Suppressor macrophage treated with lipopolysaccharide for 1 hour (primary cell): ENCODE results near the gene OSBPL9.
A peak's percentile ranks its signal among the peaks of the same experiment; 100 is the strongest.
"Not testable (repeated sequence)": the region's sequence is repeated elsewhere in the genome, so short reads cannot be mapped to it uniquely, and the experiment has no call there.

Source experiments
- DNase-seq, 3 donors: peaks; one replicate each; pipeline ENCODE4 v3.0.0-alpha.2; 2020 to 2022

OSBPL9 gene

DNA sequence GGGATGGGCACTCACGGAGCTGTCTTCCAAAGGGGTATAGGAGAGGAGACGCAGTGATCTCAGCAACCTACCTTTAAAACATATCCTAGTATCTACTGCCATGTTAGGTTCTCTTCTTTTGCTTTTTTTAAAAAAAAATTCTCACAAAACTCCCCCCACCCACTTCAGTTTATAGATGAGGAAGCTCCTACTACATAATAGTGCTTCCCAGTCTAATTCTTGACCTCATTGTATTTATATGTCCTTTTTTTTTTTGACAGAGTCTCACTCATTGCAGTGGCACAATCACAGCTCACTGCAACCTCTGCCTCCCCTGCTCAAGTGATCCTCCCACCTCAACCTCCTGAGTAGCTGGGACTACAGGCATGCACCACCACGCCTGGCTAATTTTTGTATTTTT lies 99.9 kb downstream of the OSBPL9 start:
- DNase-seq, result peak; percentile 24 to 56 (median 51)

DNA sequence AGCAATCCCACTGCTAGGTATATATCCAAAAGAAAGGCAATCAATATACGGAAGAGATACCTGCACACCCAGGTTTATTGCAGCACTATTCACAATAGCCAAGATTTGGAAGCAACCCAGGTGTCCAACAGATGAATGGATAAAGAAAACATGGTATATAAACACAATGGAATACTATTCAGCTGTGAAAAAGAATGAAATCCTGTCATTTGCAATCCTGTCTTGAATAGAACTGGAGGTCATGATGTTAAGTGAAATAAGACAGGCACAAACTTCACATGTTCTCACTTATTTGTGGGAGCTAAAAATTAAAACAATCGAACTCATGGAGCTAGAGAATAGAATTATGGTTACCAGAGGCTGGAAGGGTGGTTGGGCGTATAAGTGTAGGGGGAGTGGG lies 101.0 kb downstream of the OSBPL9 start:
- DNase-seq, result no peak

DNA sequence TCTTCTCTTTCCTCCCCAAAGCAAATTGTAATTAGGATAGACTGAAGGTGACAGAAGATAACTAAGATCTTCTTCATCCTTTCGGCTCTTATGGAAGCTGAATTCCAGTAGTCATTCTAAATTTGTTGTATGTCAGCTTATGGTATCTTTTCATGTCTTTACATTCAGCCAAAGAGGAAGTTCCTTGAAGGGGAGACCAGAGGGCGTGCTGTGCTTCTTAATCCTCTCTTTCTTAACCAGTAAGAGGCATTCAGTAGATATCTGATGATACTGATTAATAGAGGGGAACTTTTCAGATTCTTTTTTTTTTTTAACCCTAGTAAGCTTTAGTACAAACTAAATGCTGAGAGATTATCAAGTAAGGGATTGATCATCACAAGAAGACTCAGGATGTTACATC lies 102.3 kb downstream of the OSBPL9 start:
- DNase-seq, result peak; percentile 29 to 40 (median 31)

DNA sequence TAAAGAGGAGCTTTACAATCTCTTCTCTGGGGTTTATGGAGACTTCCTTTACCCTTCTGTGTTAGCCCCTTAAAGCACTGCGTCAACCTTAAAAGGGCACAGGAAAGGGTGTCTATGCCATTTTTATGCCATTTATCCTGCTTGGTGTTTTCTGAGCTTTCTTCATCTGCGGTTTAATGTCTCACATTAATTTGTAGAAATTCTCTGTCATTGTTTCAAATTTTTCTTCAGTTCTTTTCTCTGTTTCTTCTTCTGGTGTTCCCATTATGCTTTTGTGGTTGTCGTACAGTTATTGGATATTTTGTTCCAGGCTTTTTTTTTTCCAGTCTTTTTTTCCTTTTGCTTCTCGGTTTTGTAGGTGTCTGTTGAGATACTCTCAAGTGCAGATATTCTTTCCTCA lies 107.9 kb downstream of the OSBPL9 start:
- DNase-seq, result no peak

DNA sequence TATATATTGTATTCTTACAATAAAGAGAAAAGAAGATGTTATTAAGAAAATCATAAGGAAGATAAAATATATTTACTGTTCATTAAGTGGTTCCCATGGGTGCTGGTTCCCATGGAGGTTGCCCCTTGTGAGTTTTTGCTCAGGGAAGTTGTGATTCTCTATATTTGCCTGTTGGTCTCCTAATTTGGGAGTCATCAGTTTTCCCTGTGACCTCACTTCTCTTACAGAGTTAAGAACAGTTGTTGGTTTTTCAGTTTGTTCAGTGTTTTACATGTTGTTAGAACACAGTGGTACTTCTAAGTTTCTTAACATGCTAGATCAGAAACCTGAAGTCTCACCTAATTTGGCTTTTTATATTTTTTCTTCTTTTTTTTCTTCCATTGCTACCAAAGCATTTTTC lies 109.2 kb downstream of the OSBPL9 start:
- peak; percentile 49 to 72 (median 56) for DNase-seq

DNA sequence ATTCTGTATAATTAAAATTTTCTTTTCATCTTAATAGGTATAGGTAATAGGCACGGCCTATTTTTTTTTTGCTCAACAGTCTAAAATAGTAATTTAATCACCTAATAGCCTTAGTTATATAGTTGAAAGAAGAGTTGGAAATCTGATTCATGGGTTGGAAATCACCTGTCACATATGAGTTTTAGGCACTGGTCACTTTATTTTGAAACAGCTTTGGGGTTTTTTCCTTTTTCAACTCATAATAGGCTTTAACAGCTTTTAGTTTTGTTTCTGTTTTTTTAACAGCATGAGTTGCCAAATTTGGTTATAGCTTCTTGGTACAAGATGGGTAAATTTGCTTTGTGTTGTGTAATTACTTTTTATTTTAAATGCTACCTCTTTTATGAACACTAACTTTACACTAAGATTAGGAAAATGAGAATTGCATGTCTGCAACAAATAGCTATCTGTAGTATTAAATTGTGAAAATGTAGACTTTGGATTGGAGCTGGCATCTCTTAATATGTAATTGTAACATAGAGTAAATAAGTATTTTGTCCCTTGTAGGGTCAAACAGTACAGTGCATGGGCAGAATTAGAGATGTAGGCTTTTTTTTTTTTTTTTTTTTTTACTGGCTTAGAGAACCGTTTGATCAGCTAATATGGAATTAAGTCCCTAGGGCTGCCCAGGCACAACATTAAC lies 109.8 kb downstream of the OSBPL9 start:
- peak; percentile 69 to 96 (median 90) for DNase-seq

DNA sequence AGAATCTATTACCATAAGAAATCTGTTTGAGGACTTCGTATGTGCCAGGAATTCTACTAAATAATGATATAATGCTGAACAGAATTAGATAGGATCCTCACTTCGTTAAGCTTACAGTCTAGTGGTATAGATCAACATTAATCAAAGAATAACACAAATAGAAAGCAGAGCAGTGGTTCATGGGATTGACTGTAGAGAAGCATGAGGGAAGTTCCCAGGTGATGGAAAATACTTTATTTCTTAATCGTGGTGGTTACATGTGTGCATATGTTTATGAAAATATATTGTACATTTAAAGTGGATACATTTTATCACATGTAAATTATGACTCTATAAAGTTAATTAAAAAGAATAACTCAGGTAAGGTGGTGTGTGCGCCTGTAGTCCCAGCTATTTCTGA lies 110.5 kb downstream of the OSBPL9 start:
- peak; percentile 22 to 53 (median 45) for DNase-seq

DNA sequence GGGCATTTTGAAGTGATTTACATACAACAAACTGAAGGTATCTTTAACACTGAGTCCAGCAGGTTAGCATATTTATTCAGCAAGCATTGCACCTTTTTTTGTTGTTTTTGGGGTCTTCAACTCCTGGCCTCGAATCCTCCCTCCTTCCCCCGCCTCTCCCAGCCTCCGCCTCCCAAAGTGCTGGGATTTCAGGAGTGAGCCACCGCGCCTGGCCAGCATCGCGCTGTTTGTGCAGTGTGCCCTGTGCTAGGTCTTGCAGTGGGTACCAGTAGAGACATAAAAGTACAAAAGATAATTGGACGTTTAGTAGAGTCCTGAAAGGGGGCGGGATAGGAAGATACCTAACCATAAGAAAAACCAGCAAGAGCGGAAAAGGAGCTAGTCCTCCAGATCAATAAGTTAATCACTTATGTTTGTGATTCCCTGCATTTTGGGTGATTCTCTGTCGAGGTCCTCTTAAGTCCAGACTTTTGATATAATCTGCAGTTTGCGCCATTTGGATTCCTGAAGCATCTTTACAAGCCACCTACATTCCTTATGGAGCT lies 111.8 kb downstream of the OSBPL9 start:
- DNase-seq, result no peak

DNA sequence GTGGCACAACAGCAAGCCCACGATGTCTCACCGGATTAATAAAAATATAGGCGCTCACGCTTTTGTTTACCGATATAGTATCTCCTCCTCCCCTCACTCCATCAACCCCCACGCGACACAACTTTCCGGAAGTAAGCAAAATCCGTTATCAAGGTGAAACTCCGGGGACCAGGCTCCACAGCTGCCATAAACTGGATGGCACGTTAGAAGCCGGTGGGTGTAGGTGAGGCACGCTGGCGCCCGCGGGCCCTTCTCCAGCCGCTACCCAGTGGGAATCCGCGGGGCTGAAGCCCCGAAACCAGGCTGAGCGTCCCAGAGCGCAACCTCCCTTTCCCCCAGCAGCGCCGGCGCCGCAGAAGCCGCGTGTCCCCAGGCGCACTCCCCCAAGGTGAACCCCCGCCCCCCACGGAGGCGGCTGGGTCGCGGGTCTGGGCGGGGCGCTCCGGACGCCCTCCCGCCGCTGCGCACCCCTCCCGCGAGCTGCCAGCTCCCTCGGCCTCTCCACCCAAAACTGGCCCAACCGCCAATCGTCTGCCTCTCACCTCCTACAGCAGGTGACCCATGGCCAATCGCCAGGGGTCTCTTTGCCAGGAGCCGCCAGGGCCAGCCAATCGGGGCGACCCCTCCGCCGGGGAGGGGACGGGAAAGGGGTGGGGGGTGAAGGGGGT lies 112.4 kb downstream of the OSBPL9 start:
- peak; percentile 89 to 94 (median 93) for DNase-seq

DNA sequence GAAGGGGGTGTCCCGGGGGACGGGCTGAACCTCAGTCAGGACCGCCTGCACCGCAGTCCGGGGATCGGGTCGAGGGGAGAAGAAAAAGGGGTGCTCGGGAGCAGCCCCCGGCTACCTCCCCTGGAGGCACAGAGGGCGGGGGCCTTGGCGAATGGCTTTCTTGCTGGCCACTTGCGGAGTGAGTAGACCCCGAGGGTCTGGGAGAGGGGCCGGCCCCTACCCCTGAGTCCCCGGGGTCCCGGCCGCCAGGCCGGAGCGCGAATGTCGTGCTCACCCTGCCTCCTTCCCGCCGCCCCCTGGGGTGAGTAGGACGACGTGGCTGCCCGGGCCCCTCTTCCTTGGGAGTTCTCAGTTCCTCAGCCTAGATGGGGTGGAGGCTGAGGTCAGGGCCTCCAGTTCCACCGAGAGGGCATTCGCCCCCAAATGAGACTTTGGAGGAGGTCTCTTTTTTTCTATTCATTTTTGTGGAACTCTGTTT lies 113.0 kb downstream of the OSBPL9 start:
- DNase-seq, result peak; percentile 47 to 66 (median 47)

DNA sequence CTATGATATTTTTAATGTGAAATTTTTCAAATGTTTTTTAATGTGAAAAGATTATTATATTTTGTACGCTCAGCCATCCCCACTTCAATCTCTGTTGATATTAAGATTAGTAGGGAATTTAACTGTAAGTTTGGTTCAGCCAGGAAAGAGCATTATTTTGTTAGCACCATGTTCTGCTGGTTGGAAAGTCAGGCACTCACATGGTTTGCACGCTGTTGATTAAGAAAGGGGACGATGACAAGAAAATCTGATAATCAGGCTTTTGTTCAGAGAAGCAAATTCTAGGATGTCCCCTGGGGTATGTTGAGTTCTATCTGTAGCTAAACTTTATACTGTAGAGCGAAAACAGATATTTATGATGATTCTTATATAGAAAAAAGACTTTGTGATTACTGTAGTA lies 115.1 kb downstream of the OSBPL9 start:
- no peak for DNase-seq

DNA sequence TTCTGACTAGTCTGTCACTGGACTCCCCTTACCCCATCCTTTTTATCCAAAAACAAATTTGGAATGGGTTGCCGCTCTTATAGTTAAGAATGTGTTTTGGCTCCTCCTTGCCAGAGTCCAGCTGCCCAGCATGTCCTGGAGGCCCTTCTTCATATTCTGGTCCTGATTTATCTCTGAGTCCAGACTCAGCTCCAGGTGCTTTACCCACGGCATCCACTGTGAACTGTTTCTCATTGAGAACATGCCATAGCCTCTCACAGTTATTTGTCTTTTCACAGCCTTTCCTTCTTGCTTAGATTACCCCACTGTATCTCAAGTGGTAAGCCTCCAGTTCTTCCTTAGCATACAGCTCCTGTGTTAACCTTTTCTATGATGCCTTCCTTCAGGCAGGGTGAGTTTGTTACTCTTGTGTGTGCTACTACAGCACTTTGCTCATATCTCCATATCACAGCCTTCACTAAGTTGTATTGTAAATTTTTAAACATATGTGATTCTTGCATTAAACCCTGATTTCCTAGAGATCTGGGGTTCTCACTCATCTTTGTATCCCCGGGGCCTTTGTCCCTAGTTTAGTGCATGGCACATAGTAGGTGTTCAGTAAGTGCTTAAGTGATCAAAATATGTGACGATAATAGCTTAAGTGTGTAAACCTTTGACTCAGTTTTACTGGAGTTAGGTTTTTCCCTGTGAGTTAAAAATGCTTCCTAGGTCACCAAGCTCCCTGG lies 116.0 kb downstream of the OSBPL9 start:
- no peak for DNase-seq

DNA sequence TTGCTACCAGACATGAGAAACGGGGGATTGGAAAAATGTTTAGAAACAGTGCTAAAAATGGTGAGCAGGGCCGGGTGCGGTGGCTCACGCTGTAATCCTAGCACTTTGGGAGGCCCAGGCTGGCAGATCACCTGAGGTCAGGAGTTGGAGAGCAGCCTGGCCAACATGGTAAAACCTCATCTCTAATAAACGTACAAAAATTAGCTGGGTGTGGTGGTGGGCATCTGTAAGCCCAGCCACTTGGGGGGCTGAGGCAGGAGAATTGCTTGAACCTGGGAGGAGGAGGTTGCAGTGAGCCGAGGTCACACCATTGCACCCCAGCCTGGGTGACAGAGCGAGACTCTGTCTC lies 116.5 kb downstream of the OSBPL9 start:
- not testable (repeated sequence) for DNase-seq

DNA sequence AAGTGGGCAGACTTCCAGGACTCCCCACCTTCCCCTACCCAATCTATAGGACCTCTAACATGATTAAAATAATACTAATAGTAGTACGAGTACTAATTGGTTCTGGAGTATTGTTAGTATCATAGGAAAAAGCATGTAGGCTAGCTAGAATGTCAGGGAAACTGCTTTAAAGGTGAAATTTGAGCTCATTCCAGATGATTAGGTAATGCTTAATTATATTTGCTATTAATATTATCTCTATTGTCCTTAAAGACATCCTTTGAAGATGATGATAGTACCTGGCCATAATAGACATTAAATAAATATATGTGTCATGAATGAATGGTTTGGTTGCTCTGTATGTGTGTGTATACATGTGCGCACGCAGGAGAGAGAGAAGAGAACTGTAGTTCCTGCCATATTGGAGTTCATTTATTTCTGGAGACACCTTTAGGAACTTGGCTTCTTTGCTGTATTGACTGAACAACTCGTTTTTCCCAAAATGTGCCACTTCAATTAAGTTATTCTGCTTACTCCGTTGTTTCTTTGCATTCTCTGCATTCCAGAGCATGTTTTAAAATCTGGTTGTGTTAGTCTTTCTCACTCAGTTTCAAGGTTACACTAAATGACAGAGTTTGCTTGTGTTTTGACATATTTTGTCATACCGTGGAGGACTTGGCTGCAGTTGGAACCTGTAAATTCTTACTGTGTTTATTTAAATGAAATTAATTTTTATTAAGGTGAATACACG lies 117.1 kb downstream of the OSBPL9 start:
- DNase-seq, result no peak

DNA sequence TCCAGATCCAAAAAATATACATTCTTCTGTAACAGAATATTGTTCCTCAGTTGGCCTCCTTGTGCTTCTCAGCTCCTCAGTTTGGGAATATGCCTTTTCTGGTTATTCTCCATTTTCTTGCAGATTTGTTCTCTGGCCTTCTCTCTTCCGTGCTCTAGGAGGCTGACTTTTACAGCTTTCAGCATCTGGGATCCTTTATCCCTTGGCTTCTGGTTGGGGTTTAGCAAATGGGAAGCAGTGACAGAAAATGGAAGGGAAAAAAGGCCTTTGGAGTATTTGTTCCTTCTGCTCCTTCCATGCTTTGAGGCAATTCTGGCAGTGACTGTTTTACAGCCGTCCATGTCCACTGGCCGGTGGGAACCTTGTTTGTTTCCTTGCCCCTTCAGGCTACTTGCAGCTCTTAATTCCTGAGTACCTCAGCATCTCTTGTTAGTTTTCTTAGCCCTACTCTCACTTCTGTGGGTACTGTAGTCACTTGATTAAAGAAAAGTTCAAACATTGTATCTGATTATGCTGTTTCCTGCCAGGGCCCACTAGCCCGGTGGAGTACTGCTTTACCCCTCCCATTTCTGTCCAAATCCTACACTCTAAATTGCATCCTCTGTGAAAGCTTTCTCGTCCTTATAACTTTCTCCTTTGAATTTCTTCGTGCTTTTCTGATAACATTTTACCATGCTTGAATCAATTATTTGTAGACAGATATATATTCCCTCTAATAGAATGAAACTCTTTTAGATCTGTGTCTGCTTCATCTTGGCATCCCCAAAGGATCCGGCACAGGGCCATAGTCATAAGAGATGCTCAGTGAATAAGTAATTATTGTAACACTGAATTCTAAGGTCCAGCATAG lies 118.2 kb downstream of the OSBPL9 start:
- DNase-seq, result no peak

DNA sequence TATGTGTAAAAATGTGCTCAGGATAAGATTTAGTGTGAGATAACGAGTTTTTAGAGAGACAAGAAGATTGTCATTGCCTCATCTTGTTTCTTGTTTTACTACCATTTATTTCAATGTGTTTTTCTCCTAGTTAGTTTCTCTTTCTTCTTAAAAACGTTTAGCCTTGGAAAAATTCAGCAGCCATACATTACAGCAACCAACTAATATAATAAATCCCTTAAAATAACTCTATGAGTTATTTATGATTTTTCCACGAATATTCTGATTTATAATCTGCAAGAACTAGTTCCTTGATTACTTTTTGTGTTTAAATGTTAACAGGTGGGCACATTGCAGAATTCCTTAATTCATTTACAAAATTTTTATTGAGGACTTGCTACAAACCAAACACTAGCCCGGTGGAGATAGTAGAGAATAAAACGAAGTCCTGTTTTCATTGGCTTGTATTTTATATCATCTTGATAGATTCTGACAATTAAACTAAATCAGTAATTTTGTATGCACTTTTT lies 118.9 kb downstream of the OSBPL9 start:
- DNase-seq, result no peak

DNA sequence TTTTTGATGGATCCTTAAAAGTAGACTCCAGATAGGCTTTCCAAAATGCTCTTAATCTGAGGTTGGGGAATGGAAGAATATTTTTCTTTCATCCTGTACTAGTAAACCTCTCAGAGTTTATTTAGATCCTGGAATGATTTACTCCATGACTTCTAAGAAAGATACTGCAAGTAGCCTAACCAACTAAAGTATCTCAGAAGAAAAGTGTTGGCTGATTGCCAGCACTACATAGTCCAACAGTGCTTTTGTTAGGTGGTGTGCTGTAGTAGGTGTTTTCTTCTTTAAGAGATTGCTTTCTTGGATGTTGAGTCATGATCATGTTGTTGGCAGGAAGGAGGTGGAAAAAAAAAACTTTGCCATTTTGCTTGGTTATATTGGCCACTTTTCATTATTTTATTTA lies 119.8 kb downstream of the OSBPL9 start:
- DNase-seq, result peak in 2 of 3 donors; percentile 26 to 35

DNA sequence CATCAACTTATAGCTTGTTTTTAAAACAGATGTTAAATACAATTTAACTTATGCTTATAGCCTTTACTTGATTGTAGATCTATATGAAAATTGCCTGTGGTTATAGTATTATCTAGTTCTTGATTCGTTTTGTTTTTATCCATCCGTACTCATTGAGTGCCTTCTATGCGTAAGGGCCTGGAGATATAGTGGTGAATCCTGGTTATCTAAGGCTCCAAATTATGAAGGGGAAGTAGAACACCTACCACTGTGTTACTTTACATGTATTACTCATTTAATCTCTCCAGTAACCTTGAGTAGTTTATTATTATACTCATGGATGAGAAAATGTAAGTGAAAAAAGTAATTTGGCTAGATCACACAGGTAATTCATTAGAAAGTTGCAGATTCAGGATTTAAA lies 121.8 kb downstream of the OSBPL9 start:
- DNase-seq, result no peak

DNA sequence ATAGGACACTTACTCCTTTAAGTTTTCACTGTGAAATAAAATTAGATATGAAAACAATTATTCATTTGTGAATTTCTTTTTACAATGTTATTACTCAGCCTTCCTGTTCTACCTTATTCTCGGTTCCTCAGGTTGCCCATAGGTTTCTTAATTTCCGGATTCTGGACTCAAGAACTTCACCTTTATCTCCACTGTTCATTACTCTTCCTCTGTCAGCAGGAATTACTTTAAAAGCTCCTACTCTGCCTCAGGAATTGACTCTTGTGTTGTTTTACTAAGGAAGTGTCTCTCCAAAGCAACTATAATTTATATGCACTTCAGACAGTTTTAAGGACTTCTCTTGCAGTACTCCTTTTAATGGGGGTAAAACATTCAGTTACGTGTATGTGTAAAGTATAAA lies 123.8 kb downstream of the OSBPL9 start:
- no peak for DNase-seq

DNA sequence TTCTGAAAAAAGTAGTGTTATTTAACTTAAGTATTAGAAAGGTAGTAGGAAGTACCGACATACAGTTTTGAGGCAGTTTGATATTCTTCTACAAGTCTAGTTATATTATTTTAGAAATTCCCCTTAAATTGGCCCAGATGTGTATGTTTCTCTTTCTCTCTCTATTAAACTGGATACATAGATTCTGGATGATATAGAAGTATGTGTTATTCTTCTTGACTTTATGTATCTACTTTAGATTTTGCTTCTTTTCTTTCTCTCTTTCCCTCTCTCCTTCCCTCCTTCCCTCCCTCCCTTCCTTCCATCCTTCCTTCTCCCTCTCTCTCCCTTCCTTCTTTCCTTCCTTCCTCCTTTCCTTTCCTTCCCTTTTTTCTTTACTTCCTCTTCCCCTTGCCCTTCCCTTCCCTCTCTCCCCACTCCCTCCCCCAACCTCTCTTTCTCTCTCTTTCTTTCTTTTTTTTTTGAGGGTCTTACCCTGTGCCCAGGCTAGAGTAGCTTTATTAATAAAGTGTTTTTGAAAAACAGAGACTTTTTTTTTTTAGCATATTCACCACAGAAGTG lies 124.3 kb downstream of the OSBPL9 start:
- DNase-seq, result no peak
